Fibroblast of the conjunctiva (primary cell): ENCODE measurements around the gene SGSH.
"Not testable (repeated sequence)": the region's sequence is repeated elsewhere in the genome, so short reads cannot be mapped to it uniquely, and the experiment has no call there.

Experiments
- DNase-seq: peaks from one replicate; pipeline ENCODE4 v3.0.0-alpha.2; 2010; ENCODE audit warnings: low read depth

Gene SGSH

DNA sequence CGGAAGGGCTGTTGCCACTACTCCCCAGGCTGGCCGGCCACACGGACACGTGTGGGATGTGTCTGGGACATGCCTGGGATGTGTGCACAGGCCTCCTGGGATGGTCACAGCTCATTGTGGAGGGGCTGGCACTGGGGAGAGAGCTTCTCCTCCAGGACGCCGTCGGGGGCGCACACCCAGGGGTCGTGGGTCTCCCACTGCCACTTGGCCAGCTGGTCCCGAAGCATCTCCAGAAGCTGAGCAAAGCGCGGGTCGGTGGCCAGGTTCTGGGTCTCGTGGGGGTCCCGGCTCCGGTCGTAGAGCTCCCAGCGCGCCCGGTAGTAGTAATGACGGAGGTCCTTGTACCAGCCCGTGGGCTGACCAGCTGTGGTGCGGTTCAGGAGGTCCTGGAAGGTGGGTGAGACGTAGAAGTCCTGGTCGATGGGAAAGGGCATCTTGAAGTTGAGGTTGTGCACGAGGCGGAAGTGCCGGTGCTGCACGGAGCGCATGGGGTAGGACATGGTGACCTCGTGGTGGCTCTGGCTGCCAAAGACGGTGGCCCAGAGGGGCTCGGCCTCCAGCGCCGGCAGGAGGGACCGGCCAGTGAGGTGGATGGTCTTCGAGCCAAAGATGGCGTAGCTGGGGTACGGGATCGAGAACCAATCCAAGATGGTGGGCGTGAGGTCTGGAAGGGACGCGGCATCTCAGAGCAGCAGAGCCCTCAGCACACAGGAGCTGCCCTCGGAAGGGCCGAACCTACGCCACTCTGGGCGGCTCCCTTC, 9.6 kb downstream of the SGSH start:
- DNase-seq, result no peak

DNA sequence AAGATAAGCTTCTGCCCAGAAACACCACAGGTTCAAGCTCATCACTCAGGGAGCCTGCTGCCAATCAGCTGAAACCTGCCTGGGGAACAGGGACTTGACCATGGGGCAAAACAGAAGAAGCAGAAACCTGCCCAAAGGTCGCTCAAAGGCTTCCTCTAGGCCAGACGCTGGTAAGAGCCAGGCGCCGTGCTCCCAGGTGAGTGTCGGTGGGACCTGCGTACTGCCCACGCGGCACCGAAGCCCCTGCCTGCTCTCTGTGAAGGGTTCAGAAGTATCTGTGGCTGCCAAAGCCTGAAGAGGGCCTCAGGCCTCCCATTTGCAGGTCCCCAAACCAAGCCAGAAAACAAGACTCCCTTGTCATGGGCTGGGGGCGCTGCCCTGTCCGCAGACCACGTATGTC, 10.4 kb downstream of the SGSH start:
- no peak for DNase-seq

DNA sequence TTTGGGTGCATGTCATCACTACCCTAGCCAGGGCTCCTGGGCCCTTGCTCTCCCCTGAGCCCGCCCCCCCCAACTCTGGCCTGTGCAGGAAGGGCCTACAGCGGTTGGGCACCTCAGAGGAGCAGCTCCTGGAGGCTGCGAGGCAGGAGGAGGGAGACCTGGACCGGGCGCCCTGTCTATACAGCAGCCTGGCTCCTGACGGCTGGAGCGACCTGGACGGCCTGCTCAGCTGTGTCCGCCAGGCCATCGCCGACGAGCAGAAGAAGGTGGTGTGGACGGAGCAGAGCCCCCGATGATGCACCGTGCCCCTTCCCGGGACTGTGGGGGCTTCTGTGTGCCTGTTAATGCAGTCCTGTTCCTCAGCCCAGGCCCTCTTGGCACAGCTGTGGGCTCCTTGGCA, 12.1 kb downstream of the SGSH start:
- no peak for DNase-seq

DNA sequence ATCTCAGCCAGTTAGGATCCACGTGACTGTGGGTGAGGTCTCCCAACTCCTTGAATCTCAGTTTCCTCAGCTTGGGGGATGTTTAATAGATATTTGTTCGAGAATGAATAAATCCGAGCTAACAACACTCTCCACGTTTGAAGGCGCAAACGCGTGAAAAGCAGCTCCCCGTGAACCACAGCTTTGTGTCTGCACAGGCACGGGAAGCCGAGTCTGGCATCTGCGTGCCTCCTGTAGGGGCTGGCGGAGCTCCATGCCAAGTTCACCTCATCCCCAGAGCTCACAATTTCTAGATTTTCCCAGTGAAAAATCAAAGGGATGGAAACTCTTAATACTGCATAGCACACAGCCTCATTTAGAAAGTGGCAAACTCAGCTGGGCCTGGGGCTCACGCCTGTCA, 14.3 kb downstream of the SGSH start:
- no peak for DNase-seq

DNA sequence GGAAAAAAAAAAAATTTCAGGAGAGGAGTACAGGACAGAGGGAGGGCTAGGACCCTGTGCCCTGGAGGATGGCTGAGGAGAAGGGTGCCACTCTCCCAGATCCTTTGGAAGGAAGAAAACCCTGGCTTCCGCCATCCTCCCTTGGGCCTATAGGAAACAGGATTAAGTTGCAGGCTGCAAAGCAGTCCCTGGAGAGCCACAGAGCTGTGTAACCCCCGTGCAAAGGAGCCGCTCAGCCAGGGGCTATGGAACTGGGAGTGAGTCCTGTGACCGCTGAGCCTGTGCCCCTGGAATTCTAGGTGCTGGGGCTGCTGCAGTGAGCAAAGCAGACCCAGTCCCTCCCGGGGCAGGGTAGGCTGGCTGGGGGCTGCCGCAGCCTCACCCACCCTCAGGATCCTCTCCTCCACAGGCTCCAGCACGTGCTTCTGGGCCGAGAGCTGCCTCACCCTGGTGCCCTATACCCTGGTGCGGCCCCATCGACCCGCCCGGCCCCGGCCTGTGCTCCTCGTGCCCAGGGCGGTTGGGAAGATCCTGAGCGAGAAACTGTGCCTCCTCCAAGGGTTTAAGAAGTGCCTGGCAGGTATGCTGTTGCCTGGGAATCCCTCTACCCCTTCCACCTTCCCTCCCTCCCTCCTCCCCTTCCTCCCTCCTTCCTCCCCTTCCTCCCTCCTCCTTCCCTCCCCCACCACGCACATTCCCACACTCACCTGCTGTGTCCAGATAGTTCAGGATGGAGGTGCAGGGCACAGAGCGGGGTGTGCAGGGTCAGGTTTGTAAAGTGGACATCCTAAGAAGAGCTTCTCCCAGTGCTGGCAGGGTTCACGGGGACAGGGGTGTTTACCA, 15.3 kb downstream of the SGSH start:
- DNase-seq, result no peak

DNA sequence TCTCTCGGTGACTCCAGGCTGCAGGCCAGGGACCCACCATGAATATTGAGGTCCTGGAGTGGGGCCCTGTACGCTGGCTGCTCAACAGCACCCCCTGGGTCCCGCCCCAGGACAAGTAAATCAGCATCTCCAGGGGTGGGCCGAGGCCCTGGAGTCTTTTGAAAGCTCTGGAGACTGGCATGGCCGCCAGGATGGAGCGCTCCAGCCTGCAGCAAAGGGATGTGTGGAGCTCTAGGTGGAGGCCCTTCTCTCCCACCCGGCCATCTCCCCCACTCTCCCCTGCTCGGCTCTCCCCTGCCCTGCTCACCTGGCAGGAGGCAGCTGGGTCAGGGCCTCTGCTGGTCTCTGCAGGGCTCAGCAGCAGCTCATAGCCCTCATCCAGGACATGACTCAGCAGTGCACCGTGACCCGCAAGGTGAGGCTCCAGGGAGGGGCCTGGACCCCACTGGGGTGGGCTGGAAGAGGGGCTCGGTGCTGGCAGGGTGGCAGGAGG, 16.6 kb downstream of the SGSH start:
- no peak for DNase-seq

DNA sequence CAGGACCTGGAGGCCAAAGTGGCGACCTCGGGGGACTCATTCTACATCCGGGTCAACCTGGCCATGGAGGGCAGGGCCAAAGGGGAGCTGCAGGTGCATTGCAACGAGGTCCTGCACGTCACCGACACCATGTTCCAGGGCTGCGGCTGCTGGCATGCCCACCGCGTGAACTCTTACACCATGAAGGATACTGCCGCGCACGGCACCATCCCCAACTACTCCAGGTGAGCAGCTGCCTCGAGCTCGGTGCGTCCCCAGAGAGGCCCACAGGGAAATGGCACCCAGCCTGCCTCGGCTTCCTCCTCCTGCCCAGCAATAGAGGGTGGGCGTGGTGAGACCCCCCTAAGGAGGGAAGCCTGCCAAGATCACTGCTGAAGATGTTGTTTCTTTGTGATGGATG, 17.9 kb downstream of the SGSH start:
- DNase-seq, result no peak

DNA sequence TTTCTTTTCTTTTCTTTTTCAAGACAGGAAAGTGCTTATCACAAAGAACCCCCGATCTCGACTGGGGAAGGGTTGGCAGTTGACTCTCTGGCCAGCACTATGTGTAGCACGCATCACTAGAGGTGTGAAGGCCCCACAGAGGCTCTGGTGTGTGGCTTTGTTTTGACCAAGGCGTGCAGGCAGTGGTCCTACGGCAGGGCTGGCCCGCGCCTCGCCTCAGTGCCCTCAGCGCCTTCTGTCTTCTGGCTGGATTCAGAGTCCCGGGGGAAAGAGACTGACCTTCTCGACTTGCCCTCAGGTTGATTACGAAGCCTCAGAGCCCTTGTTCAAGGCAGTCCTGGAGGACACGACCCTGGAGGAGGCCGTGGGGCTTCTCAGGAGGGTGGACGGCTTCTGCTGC, 18.7 kb downstream of the SGSH start:
- DNase-seq, result no peak

DNA sequence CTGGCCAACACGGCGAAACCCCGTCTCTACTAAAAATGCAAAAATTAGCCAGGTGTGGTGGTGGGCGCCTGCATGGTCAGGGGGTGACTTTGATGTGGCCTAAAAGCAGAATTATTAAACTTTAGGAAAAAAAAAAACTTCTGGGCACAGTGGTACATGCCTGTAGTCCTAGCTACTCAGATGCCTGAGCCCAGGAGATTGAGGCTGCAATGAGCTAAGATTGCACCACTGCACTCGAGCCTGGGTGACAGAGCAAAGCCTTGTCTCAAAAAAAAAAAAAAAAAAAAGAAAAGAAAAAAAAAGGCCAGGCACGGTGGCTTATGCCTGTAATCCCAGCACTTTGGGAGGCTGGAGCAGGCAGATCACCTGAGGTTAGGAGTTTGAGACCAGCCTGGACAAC, 20.8 kb downstream of the SGSH start:
- DNase-seq, result not testable (repeated sequence)

DNA sequence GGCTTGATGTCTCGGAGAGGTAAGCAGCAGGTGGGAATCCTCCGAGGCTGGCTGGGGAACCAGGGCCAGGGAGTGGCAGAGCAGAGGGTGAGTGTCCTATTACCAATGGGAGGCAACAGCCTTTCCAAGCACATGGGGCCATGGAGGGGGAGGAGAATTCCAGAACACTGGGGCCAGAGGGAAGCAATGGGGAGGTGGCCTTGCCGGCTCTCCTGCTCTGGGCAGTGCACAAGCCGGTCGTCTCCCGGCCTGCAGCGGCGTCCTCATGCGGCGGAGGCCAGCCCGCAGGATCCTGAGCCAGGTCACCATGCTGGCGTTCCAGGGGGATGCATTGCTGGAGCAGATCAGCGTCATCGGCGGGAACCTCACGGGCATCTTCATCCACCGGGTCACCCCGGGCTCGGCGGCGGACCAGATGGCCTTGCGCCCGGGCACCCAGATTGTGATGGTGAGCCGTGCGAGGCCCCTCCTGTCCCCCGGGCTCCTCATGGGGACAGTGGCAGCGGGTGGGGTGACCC, 21.9 kb downstream of the SGSH start:
- no peak for DNase-seq

DNA sequence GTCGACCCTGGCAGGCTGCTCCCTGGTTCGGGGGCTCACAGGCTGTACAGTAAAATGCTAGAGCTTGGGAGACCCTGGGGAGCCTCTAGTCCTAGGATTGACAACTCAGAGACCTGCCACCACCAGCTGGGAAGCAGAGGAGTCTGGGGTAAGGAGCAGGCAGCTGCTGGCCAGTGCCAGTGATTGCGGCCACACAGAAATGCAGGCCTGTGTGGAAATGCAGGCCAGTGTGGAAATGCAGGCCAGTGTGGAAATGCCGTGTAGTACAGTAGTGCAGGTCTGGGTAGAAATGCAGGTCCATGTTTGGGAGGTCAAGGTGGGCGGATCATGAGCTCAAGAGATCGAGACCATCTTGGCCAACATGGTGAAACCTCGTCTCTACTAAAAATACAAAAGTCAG, 23.5 kb downstream of the SGSH start:
- DNase-seq, result no peak

DNA sequence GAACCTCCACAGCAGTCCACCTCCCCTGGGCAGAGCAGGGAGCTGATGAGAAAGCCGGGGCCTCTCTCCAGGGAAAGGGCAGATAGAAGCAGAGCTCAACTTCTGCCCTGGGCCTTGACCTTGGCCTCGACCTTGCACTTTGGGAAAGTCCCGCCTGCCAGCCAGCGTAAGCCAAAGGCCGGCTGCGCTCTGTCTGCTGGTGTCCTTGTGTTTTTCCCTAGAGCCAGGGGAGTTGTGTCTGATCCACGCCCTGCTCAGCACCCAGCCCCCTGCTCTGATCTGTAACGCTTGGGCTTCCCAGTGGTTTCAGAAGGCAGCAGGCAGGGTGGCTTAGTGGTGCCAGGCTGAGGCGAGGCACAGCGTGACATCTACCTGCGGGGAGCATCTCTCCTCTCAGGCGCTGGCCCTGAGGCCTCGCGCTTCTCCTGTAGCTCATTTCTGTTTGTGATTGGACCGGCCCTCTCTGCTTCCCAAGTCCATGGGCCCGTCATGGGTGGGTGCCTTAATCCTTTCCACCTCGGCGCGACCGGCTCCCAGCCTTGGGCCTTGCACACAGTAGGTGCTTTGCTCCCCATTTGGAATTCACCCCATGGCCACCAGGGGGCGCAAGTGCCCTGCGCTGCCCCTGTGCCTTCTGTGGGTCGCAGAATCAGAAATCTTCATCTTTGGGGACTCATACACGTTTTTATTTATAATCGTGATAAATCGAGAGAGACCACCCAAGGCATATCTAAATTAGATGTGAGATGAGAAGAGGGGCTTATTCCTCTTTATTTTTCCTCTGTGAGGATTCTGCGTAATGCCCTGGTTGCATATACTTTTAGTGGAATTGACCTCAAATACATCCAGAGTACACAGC, 24.2 kb downstream of the SGSH start:
- DNase-seq, result no peak

DNA sequence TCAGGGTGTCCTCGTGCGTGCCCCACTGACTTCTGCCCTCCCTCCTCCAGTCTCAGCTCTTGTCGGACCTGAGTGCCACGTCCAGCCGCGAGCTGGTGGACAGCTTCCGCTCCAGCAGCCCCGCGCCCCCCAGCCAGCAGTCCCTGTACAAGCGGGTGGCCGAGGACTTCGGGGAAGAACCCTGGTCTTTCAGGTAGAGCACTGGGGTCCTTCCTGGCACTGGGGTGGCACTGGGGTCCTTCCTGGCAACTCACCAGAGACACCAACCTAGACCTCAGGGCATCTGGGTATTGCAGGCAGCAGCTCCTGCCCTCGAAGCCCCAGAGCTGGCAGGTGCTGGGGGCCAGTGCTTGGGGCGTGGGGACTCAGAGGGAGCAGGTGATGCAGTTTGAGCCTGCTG, 25.0 kb downstream of the SGSH start:
- no peak for DNase-seq

DNA sequence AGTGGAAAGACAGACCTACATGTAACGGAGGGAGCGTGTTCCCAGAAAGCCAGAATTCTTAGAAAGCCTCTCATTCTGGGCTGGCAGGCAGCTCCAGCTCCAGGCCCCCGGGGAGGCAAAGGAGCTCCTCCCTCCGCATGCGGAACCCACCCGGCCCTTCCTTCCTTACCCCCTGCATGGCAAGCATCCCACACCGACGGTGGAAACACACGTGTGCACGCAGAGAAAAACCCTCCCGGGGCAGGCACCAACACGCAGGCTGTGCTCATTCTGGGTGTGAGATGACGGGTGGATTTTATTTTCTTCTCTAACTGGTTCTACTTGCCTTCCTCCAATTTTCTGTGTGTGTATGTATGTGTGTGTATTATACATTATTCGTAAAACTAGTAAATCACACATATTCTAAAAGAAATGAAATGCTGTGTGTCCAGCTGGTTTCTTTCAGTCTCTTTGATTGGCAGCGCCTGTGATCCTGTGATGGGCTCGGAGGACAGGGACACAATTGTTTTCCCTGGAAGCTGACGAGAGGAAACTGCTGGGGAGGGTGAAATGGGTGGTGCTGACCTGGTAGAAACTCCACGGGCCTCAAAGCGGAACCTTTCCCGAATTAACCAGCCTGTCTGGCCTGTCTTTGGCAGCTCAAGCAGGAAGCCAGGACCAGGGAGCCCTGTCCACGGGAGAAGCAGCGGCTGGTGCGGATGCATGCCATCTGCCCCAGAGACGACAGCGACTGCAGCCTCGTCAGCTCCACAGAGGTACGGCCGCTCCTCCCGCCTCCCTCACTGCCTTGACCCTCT, 28.1 kb downstream of the SGSH start:
- no peak for DNase-seq

DNA sequence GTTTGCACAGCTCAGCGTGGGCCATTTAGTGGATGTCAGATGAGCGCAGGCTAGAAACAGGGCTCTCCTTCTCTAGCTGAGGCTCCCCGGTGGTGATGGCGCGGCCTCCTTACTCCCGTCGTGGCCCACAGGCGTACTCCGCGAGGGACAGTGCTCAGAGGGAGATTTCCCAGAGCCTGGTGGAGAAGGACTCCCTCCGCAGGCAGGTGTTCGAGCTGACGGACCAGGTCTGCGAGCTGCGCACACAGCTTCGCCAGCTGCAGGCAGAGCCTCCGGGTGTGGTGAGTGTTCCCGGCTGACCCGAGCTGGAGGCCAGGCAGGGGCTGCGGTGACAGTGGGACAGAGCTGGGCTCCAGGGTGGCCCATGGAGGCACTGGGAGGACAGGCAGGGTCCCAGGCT, 28.9 kb downstream of the SGSH start:
- DNase-seq, result no peak

DNA sequence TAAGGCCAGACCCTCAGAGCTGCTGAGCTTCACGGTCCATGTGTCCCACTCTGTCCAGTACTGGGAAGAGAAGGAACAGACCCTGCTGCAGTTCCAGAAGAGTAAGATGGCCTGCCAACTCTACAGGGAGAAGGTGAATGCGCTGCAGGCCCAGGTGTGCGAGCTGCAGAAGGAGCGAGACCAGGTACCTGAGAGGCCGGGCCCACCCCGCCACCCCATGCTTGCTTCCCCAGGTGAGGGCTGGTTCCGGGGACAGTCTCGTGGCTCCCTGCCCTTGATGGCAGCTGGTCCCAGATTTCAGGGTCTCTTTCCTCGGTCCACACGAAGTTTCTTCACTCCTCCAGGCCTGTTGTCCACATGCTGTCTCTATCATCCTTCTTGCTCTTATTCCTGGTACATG, 29.4 kb downstream of the SGSH start:
- DNase-seq, result no peak

DNA sequence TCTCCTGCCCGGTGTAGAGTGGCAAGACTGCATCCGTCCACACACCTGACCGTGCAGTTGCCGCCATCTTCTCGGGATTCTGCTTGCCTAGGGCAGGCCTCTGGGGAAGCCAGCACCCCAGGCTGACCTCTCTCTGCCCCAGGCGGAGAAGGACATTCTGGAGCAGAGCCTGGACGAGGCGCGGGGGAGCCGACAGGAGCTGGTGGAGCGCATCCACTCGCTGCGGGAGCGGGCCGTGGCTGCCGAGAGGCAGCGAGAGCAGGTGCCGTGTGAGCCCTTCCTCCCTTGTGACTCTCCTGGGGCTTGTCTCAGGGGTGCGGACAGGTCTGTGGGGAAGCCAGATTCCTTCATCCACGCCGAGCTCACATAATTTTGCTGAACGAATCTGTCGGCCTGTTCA, 30.5 kb downstream of the SGSH start:
- no peak for DNase-seq

DNA sequence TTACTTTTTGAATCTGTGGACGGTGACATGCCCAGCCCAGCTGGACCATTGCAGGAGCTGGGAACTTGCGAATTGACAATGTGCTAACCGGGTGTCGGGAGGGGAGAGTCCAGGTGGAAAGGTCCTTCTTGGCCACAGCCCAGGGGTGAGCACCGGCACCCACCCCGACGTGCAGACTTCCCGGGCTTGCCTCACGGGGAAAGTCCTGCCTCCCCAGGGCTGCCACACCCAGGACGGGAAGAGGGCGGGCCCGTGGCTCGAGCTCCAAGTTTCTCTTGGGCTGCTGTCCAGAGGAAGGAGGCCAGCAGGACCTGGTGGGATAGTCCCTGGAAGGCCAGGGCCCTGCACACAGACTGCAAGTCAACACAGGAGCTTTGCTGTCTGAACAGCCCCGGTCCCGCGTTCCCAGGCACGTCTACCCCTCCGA, 32.6 kb downstream of the SGSH start:
- no peak for DNase-seq

DNA sequence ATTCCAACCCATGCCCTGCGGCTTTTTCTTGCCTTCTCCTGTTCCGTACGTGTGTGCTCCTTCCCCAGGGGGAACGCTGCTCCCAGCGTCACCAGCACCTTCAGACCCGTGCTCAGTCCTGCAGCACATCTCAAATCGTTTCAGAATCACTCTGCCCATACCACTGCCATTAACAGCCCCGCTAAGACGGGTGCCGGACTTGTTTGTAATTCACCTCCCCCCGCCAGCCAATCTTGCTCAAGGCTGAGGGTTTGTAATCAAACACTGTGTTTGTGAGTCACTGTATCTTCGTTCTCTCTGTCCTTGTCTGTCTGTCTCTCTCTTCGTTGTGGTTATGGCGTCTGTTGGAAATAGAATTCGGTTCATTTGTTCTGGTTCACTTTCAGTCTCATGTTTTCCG, 33.0 kb downstream of the SGSH start:
- DNase-seq, result no peak

DNA sequence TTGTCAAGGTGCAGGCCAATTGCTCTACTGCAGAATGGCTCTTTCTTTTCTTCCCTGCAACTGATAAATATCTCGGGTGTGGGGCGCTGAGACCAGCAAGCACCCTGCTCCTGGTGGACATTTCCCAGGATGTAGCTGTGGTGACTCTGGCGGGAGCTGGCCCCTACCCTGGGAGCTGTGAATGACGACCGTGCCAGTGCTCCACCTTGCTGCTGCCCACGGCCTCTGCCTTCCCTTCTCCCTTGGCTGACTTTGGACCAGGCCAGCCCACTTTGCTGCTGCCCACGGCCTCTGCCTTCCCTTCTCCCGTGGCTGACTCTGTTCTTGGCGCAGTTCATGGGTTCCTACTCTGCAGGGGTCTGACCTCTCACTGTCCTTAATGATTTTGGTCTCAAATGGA, 34.2 kb downstream of the SGSH start:
- DNase-seq, result no peak

DNA sequence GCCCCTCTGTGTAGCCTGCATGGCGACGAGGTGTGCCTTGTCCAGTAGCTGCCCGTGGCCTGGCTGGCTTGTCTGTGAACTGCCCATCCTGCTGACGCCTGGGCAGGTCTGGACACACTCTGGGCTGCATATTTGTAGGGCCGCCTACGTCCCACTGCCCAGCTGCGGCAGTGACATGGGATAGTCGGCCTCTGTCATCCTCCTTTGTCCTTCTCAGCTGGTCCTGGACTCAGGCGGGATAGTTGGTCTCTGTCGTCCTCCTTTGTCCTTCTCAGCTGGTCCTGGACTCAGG, 35.8 kb downstream of the SGSH start:
- DNase-seq, result no peak
